Measurements from ENCODE around the gene NAA35. TPM values are rescaled to one million over a fixed set of nuclear protein-coding genes. Genes with fewer than 3 reads are reported as not detected.

The NAA35 gene
- total RNA-seq, 2 experiments from 2014 or later, result 19.4 to 19.8 TPM

DNA sequence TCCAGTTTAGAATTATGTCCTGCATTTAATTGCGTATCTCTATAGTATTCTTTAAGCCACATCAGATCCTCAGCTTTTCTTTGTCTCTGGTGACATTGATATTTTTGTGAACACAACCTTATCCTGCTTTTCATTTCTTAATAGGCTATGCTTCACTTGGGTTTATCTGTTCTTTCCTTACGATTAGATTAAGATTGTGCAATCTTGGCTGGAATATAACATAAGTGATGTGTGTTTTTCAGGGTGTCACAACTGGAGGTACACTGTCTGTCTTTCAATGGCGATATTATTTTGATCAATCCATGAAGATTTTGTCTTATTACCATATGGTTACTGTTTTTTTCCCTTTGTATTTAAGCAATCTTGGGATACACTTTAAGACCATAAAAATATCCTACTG, 23.6 kb downstream of the NAA35 start:
- no peak overlapping the region for H3K4me3 ChIP-seq (ENCODE audit: low read length)
- no peaks in the 10 kb centered on the region for H3K4me1 Mint-ChIP-seq (ENCODE audit: low read depth)
- H3K4me3 Mint-ChIP-seq, result no peak overlapping the region
- H3K27me3 ChIP-seq (ENCODE audit: control insufficient read depth in 1 of 2, insufficient read depth in 2 of 2, low read length in 2 of 2), result no peaks in the 10 kb centered on the region
- no peak overlapping the region for H3K27ac Mint-ChIP-seq
- H3K27me3 Mint-ChIP-seq, result no peaks in the 10 kb centered on the region
- DNase-seq, result no peak
- POLR2A ChIA-PET, result no interaction called here
- peaks cover 96% of the 10 kb centered on the region for H3K36me3 Mint-ChIP-seq (ENCODE audit: low read depth)
- no peaks in the 10 kb centered on the region for H3K9me3 Mint-ChIP-seq
- TF ChIP-seq, protein P1, sequence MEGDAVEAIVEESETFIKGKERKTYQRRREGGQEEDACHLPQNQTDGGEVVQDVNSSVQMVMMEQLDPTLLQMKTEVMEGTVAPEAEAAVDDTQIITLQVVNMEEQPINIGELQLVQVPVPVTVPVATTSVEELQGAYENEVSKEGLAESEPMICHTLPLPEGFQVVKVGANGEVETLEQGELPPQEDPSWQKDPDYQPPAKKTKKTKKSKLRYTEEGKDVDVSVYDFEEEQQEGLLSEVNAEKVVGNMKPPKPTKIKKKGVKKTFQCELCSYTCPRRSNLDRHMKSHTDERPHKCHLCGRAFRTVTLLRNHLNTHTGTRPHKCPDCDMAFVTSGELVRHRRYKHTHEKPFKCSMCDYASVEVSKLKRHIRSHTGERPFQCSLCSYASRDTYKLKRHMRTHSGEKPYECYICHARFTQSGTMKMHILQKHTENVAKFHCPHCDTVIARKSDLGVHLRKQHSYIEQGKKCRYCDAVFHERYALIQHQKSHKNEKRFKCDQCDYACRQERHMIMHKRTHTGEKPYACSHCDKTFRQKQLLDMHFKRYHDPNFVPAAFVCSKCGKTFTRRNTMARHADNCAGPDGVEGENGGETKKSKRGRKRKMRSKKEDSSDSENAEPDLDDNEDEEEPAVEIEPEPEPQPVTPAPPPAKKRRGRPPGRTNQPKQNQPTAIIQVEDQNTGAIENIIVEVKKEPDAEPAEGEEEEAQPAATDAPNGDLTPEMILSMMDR (IDR thresholded peaks at IDR 0.05), result no peak
- no peak overlapping the region for H3K27ac ChIP-seq (ENCODE audit: low read depth in 1 of 2, low read length in 2 of 2)
- H3K36me3 ChIP-seq (ENCODE audit: insufficient read depth, low read length), result peaks cover 57% of the 10 kb centered on the region
- no peak for ATAC-seq (ENCODE audit: poor library complexity)
- CTCF ChIA-PET, result interaction anchor here (0.7 kb wide), 1 partner anchor 255 kb away, joined by 3 read pairs; no protein-coding TSS in a partner anchor
- H3K4me1 ChIP-seq (ENCODE audit: insufficient read depth, low read length), result no peaks in the 10 kb centered on the region
- intact Hi-C loops (cut with DNase I, micrococcal nuclease), result no loop called here
- no peaks in the 10 kb centered on the region for H3K9me3 ChIP-seq (ENCODE audit: control insufficient read depth in 1 of 2, insufficient read depth in 1 of 2, low read length in 2 of 2)

DNA sequence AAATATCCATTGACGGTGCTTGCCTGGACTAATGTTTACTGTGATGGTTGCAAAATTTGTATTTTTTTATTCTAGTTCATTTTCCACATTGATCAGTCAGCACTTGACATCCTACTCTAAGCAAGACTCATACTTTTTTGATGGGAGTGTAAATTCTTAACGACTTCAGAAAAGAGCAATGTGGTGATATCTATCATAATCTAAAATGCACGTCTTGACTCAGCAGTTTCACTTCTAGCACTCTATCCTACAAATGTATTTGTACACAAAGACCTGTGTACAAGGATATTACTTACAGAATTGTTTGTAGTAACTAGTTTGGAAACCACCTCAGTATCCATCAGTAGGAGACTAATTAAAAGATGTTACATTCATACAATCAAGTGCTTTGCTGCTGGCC, 24.0 kb downstream of the NAA35 start:
- no peaks in the 10 kb centered on the region for H3K27me3 Mint-ChIP-seq
- H3K4me3 Mint-ChIP-seq, result no peak overlapping the region
- H3K4me1 Mint-ChIP-seq (ENCODE audit: low read depth), result no peaks in the 10 kb centered on the region
- no peaks in the 10 kb centered on the region for H3K27me3 ChIP-seq (ENCODE audit: control insufficient read depth in 1 of 2, insufficient read depth in 2 of 2, low read length in 2 of 2)
- CTCF ChIA-PET, result interaction anchor here (0.5 kb wide), 1 partner anchor 65 kb away, joined by 3 read pairs; no protein-coding TSS in a partner anchor
- POLR2A ChIA-PET, result no interaction called here
- H3K9me3 ChIP-seq (ENCODE audit: control insufficient read depth in 1 of 2, insufficient read depth in 1 of 2, low read length in 2 of 2), result no peaks in the 10 kb centered on the region
- no peak overlapping the region for H3K27ac Mint-ChIP-seq
- ATAC-seq (ENCODE audit: poor library complexity) (no peak), DNase-seq (no peak)
- no peaks in the 10 kb centered on the region for H3K4me1 ChIP-seq (ENCODE audit: insufficient read depth, low read length)
- no peaks in the 10 kb centered on the region for H3K9me3 Mint-ChIP-seq
- peaks cover 96% of the 10 kb centered on the region for H3K36me3 Mint-ChIP-seq (ENCODE audit: low read depth)
- H3K4me3 ChIP-seq (ENCODE audit: low read length), result no peak overlapping the region
- no peak overlapping the region for H3K27ac ChIP-seq (ENCODE audit: low read depth in 1 of 2, low read length in 2 of 2)
- TF ChIP-seq, protein P1 (IDR thresholded peaks at IDR 0.05), result no peak
- intact Hi-C loops (cut with DNase I, micrococcal nuclease), result no loop called here
- peaks cover 53% of the 10 kb centered on the region for H3K36me3 ChIP-seq (ENCODE audit: insufficient read depth, low read length)

DNA sequence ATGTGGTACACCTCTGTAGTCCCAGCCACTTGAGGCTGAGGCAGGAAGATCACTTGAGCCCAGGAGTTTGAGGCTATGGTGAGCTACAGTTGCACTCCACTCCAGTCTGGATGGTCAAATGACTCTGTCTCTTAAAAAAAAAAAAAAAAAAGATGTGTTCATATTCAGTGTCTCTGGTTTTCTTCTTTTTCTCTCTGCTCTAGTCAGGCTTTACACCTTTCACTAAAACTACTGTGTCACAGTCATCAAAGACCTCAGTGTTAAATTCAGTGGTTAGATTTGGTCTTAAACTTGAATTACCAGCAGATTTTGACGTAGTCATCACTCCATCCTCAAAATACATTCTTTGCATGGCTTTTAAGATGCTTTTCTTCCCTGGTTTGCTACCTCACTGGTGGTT, 28.8 kb downstream of the NAA35 start:
- no peak overlapping the region for H3K4me3 Mint-ChIP-seq
- H3K9me3 Mint-ChIP-seq, result no peaks in the 10 kb centered on the region
- Histone ChIP-seq H3K4me1 (ENCODE audit: insufficient read depth, low read length) (no peaks in the 10 kb centered on the region), H3K27ac (ENCODE audit: low read depth in 1 of 2, low read length in 2 of 2) (no peak overlapping the region), H3K9me3 (ENCODE audit: control insufficient read depth in 1 of 2, insufficient read depth in 1 of 2, low read length in 2 of 2) (no peaks in the 10 kb centered on the region), H3K4me3 (ENCODE audit: low read length) (no peak overlapping the region), H3K27me3 (ENCODE audit: control insufficient read depth in 1 of 2, insufficient read depth in 2 of 2, low read length in 2 of 2) (no peaks in the 10 kb centered on the region), H3K36me3 (ENCODE audit: insufficient read depth, low read length) (peaks cover 46% of the 10 kb centered on the region)
- ChIA-PET POLR2A (no interaction called here), CTCF (interaction anchor here (0.6 kb wide), 1 partner anchor 173 kb away, joined by 3 read pairs; no protein-coding TSS in a partner anchor)
- H3K27ac Mint-ChIP-seq, result no peak overlapping the region
- H3K36me3 Mint-ChIP-seq (ENCODE audit: low read depth), result peaks cover 93% of the 10 kb centered on the region
- no peaks in the 10 kb centered on the region for H3K27me3 Mint-ChIP-seq
- intact Hi-C loops (cut with DNase I, micrococcal nuclease), result loop anchor here in 1 of 2 experiments (2.0 kb wide), 1 partner anchor 19 kb away; no protein-coding TSS in a partner anchor
- DNase-seq, result no peak
- ATAC-seq (ENCODE audit: poor library complexity), result no peak
- H3K4me1 Mint-ChIP-seq (ENCODE audit: low read depth), result no peaks in the 10 kb centered on the region
- TF ChIP-seq, protein P1 (IDR thresholded peaks at IDR 0.05), result no peak
